Activated naive CD4-positive, alpha-beta T cell treated with anti-CD3 and anti-CD28 coated beads for 36 hours (primary cell): ENCODE measurements around the gene PAQR7. TPM values are rescaled to one million over a fixed set of nuclear protein-coding genes. Genes with fewer than 3 reads are reported as not detected.
A peak's percentile ranks its signal among the peaks of the same experiment; 100 is the strongest.
"Not testable (repeated sequence)": the region's sequence is repeated elsewhere in the genome, so short reads cannot be mapped to it uniquely, and the experiment has no call there.

Experiments
- CTCF ChIA-PET: fragments of 350-600 bp; sonication (Branson Sonifier 250); formaldehyde crosslinking; loops from one replicate; lab custom pipeline; 2021; ENCODE audit warnings: antibody characterized with exemption; lab: Charles Lee
- DNase-seq: peaks from one replicate; pipeline ENCODE4 v3.0.0-alpha.2; 2020
- H3K27ac Mint-ChIP-seq: one replicate; pipeline ENCODE4 v1.8.0; 2021; ENCODE audit warnings: mild to moderate bottlenecking, mixed read lengths
- H3K27me3 Mint-ChIP-seq: one replicate; pipeline ENCODE4 v1.8.0; 2021; ENCODE audit warnings: low read depth, mixed read lengths
- H3K36me3 Mint-ChIP-seq: one replicate; pipeline ENCODE4 v1.8.0; 2021; ENCODE audit warnings: low read depth, mixed read lengths
- H3K4me1 Mint-ChIP-seq: one replicate; pipeline ENCODE4 v1.8.0; 2021; ENCODE audit warnings: low read depth, mixed read lengths
- H3K4me3 Mint-ChIP-seq: one replicate; pipeline ENCODE4 v1.8.0; 2021; ENCODE audit warnings: mild to moderate bottlenecking, moderate library complexity, mixed read lengths
- H3K9me3 Mint-ChIP-seq: one replicate; pipeline ENCODE4 v1.8.0; 2021; ENCODE audit warnings: mixed read lengths
- intact Hi-C: fragments of 100-400 bp; cut with micrococcal nuclease; formaldehyde crosslinking; loops from one replicate; pipeline ENCODE4 v1.15.1; 2023
- total RNA-seq, 2 experiments: library from RNA; stranded (reverse); gene quantifications; one replicate each; pipeline ENCODE4 v1.2.3, GENCODE V29; 2021

Gene PAQR7
- total RNA-seq, 2 experiments from 2014 or later = 2.8 to 3.1 TPM

GRCh38 chr1:25858494-25858893, 17.0 kb downstream of the PAQR7 start:
- no peaks in the 10 kb centered on the region for H3K36me3 Mint-ChIP-seq
- H3K4me3 Mint-ChIP-seq = peak overlapping the region; percentile 92
- CTCF ChIA-PET = interaction anchor here (0.5 kb wide), 1 partner anchor 231 kb away, joined by 3 read pairs; no protein-coding TSS in a partner anchor
- no peak for DNase-seq
- peaks cover 15% of the 10 kb centered on the region for H3K4me1 Mint-ChIP-seq
- no peaks in the 10 kb centered on the region for H3K9me3 Mint-ChIP-seq
- H3K27ac Mint-ChIP-seq = peak overlapping the region; percentile 47
- intact Hi-C loops = loop anchor here (1.0 kb wide), 1 partner anchor 38 kb away; no protein-coding TSS in a partner anchor
- H3K27me3 Mint-ChIP-seq = no peaks in the 10 kb centered on the region

DNA sequence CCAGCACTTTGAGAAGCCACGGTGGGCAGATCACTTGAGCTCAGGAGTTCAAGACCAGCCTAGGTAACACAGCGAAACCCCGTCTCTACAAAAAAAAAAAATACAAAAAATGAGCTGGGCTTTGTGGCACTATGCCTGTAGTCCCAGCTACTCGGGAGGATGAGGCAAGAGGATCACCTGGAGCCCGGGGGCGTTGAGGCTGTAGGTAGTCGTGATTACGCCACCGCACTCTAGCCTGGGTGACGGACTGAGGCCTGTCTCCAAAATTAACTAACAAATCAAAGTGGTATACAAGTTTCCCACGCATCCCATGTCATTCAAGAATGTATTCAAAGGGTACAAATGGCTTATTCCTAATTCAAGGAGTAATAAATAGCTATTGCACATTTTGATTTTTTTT, 18.7 kb downstream of the PAQR7 start:
- DNase-seq = no peak
- H3K36me3 Mint-ChIP-seq = no peaks in the 10 kb centered on the region
- H3K4me3 Mint-ChIP-seq = no peak overlapping the region
- CTCF ChIA-PET = interaction anchor here (0.8 kb wide), 1 partner anchor 37 kb away, joined by 3 read pairs; no protein-coding TSS in a partner anchor
- intact Hi-C loops = no loop called here
- no peak overlapping the region for H3K27ac Mint-ChIP-seq
- H3K27me3 Mint-ChIP-seq = no peaks in the 10 kb centered on the region
- peaks cover 15% of the 10 kb centered on the region for H3K4me1 Mint-ChIP-seq
- H3K9me3 Mint-ChIP-seq = no peaks in the 10 kb centered on the region

GRCh38 chr1:25854554-25854953, 21.0 kb downstream of the PAQR7 start:
- no peaks in the 10 kb centered on the region for H3K27me3 Mint-ChIP-seq
- CTCF ChIA-PET = interaction anchor here (0.6 kb wide), 1 partner anchor 232 kb away, joined by 3 read pairs; no protein-coding TSS in a partner anchor
- H3K4me1 Mint-ChIP-seq = peaks cover 12% of the 10 kb centered on the region
- intact Hi-C loops = no loop called here
- DNase-seq = no peak
- H3K4me3 Mint-ChIP-seq = no peak overlapping the region
- no peak overlapping the region for H3K27ac Mint-ChIP-seq
- H3K9me3 Mint-ChIP-seq = no peaks in the 10 kb centered on the region
- no peaks in the 10 kb centered on the region for H3K36me3 Mint-ChIP-seq

GRCh38 chr1:25848531-25848930, 27.0 kb downstream of the PAQR7 start:
- Mint-ChIP-seq H3K27ac (no peak overlapping the region), H3K9me3 (no peaks in the 10 kb centered on the region), H3K4me3 (no peak overlapping the region), H3K36me3 (no peaks in the 10 kb centered on the region), H3K4me1 (peaks cover 2% of the 10 kb centered on the region), H3K27me3 (no peaks in the 10 kb centered on the region)
- DNase-seq = no peak
- CTCF ChIA-PET = interaction anchor here (0.6 kb wide), 1 partner anchor 90 kb away, joined by 3 read pairs; no protein-coding TSS in a partner anchor
- intact Hi-C loops = no loop called here

DNA sequence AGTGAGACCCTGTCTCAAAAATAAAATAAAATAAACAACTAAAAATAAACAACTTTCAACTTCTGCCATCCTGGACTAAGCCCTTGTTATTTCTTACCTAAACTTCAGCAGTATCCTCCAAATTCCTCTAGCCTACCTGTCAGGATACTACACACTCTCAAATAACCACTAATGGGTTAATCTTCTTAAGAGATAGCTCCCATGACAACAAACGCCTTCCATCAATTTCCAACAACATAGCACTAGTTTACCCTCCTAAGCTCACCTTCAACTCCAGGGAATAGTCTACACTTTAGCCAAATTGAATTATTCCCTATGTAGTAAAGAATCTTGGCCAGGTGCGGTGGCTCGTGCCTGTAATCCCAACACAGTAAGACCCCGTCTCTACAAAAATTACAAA, 27.6 kb downstream of the PAQR7 start:
- CTCF ChIA-PET = interaction anchor here (0.6 kb wide), 1 partner anchor 90 kb away, joined by 3 read pairs; no protein-coding TSS in a partner anchor
- H3K9me3 Mint-ChIP-seq = no peaks in the 10 kb centered on the region
- no peak overlapping the region for H3K4me3 Mint-ChIP-seq
- H3K27me3 Mint-ChIP-seq = no peaks in the 10 kb centered on the region
- intact Hi-C loops = no loop called here
- H3K36me3 Mint-ChIP-seq = no peaks in the 10 kb centered on the region
- H3K4me1 Mint-ChIP-seq = peaks cover 2% of the 10 kb centered on the region
- no peak overlapping the region for H3K27ac Mint-ChIP-seq
- no peak for DNase-seq

DNA sequence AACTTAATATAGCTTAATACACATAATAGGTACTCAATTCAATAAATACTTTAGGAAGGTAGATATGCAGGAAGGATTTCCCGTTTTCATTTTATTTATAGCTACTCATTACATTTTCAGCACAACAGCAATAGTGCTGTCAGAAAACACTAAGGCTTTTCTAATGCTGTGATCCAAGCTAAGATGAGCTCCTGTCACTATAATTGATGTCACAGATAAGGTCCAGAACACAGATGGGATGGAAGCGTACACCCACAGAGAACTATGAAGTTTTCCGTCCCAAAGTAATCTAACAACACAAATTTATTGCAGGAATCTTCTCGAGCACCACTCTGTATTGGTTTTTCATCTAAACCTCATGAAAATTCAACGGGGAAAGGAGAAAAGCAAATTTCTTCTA, 29.8 kb downstream of the PAQR7 start:
- no peaks in the 10 kb centered on the region for H3K27me3 Mint-ChIP-seq
- H3K4me1 Mint-ChIP-seq = peaks cover 2% of the 10 kb centered on the region
- no peak overlapping the region for H3K27ac Mint-ChIP-seq
- intact Hi-C loops = no loop called here
- no peaks in the 10 kb centered on the region for H3K9me3 Mint-ChIP-seq
- H3K36me3 Mint-ChIP-seq = no peaks in the 10 kb centered on the region
- no peak for DNase-seq
- H3K4me3 Mint-ChIP-seq = no peak overlapping the region
- CTCF ChIA-PET = interaction anchor here (1.7 kb wide), 1 partner anchor 29 kb away, joined by 5 read pairs; the partner anchor contains the start of gene PAQR7

DNA sequence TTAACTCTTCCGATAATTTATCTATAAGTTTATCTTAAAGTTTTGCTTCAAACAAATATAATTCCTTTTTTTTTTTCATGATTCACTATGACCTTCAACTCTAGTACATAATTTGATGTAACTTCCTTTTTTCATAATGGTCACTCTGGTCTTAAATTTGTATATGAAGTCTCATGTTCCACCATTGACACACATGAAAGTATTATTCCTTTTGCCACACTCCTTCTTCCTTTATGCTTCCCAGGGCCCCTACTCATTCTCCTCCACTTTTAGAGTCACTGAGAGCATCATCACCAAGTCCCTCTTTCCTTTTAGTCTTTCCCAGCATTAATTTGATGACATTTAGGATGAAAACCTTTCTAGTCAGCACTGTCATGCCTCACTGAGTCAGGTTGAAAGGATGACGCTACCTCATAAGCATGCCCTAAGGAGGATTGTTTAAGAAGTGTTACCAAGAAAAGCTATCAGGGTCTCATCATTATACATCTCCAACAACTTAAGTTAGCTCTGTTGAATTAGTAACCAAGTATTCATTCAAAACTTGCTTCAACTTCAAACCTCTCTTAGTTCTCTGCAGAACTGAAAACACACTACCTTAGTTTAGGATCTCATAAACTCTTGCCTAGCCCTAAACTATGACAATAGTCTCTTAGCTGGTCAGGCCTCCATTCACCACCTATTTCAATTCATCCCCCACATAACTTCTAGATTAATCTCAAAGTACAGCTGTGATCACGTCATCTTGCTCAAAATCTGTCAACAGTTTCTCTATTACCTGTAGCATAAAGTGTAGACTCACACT, 30.8 kb downstream of the PAQR7 start:
- intact Hi-C loops = no loop called here
- H3K27ac Mint-ChIP-seq = no peak overlapping the region
- CTCF ChIA-PET = interaction anchor here (1.0 to 1.7 kb wide), 2 partner anchors 30 to 157 kb away, joined by 5 read pairs; partner anchors contain the start of gene PAQR7
- peaks cover 5% of the 10 kb centered on the region for H3K9me3 Mint-ChIP-seq
- no peaks in the 10 kb centered on the region for H3K27me3 Mint-ChIP-seq
- DNase-seq = no peak
- H3K36me3 Mint-ChIP-seq = peaks cover 3% of the 10 kb centered on the region
- no peak overlapping the region for H3K4me3 Mint-ChIP-seq
- H3K4me1 Mint-ChIP-seq = peaks cover 2% of the 10 kb centered on the region

GRCh38 chr1:25843483-25843882, 32.0 kb downstream of the PAQR7 start:
- H3K9me3 Mint-ChIP-seq = peaks cover 5% of the 10 kb centered on the region
- H3K36me3 Mint-ChIP-seq = peaks cover 4% of the 10 kb centered on the region
- CTCF ChIA-PET = no interaction called here
- no peaks in the 10 kb centered on the region for H3K27me3 Mint-ChIP-seq
- DNase-seq = no peak
- peaks cover 2% of the 10 kb centered on the region for H3K4me1 Mint-ChIP-seq
- no peak overlapping the region for H3K27ac Mint-ChIP-seq
- intact Hi-C loops = no loop called here
- H3K4me3 Mint-ChIP-seq = no peak overlapping the region

DNA sequence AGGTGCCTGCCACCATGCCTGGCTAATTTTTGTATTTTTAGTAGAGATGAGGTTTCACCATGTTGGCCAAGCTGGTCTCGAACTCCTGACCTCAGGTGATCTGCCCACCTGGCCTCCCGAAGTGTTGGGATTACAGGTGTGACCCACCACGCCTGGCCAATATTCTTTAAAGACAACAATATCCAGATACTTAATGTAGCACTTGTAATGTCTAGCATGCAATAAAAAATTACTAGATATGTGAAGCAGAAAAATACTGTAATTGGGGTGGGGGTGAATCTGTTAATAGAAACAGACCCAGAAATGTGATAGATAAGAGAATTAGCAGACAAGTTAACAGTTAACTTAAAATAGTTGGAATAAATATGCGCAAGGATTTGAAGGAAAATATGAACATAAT, 35.7 kb downstream of the PAQR7 start:
- CTCF ChIA-PET = interaction anchor here (0.6 to 0.9 kb wide), 4 partner anchors 8 to 1980 kb away, joined by 3 to 4 read pairs (median 4); no protein-coding TSS in a partner anchor
- not testable (repeated sequence) for H3K4me3 Mint-ChIP-seq, H3K27me3 Mint-ChIP-seq, H3K36me3 Mint-ChIP-seq, H3K4me1 Mint-ChIP-seq, H3K9me3 Mint-ChIP-seq, DNase-seq, H3K27ac Mint-ChIP-seq
- intact Hi-C loops = loop anchor here (5.0 kb wide), 1 partner anchor 57 kb away; no protein-coding TSS in a partner anchor

DNA sequence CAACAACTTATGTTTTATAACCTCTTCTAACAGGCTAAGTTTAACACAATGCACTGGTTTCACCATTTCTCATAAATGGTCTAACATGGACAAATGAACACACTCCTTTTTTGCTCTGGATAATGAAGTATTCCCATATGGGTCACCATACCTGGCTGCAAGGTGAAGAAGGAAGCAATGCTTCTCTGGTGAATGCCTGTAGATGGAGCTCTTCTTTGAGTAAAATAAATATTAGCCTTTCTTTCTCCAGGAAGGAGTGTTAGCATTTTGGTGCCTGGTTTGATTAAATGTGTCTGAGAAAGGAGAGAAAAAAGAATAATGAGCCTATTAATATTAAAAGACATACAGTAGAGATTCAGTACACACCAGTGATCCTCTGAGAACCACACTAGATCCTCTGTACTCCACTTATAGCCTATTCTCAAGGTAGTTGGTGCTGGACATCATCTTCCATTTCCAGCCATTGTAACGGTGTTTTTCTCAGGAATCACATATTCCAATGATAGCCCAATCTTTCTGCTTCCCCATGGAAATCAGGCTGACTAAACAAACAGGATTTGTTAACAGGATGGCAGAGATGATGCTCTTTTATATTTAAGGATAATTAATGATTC, 38.1 kb downstream of the PAQR7 start:
- CTCF ChIA-PET = interaction anchor here (0.6 kb wide), 1 partner anchor 41 kb away, joined by 3 read pairs; no protein-coding TSS in a partner anchor
- H3K36me3 Mint-ChIP-seq = peaks cover 17% of the 10 kb centered on the region
- DNase-seq = no peak
- no peak overlapping the region for H3K4me3 Mint-ChIP-seq
- peaks cover 1% of the 10 kb centered on the region for H3K4me1 Mint-ChIP-seq
- intact Hi-C loops = loop anchor here (2.0 to 5.0 kb wide), 2 partner anchors 60 to 161 kb away; partner anchors contain the start of gene PAFAH2
- H3K27me3 Mint-ChIP-seq = no peaks in the 10 kb centered on the region
- peaks cover 5% of the 10 kb centered on the region for H3K9me3 Mint-ChIP-seq
- no peak overlapping the region for H3K27ac Mint-ChIP-seq

- Mint-ChIP-seq H3K4me3 (no peak overlapping the region), H3K27ac (no peak overlapping the region), H3K4me1 (peaks cover 8% of the 10 kb centered on the region), H3K27me3 (no peaks in the 10 kb centered on the region), H3K36me3 (peaks cover 19% of the 10 kb centered on the region), H3K9me3 (peaks cover 5% of the 10 kb centered on the region)
- DNase-seq = no peak
- CTCF ChIA-PET = interaction anchor here (0.6 kb wide), 1 partner anchor 42 kb away, joined by 3 read pairs; no protein-coding TSS in a partner anchor
- intact Hi-C loops = loop anchor here (2.0 to 5.0 kb wide), 2 partner anchors 61 to 162 kb away; partner anchors contain the start of gene PAFAH2
Observed at GRCh38 chr1:25836695-25837094, 38.8 kb downstream of the PAQR7 start.

- peaks cover 13% of the 10 kb centered on the region for H3K4me1 Mint-ChIP-seq
Observed at GRCh38 chr1:25834894-25835293, 40.6 kb downstream of the PAQR7 start.

More at GRCh38 chr1:25834894-25835293, 40.6 kb downstream of the PAQR7 start:
- Mint-ChIP-seq H3K9me3 (peaks cover under 1% of the 10 kb centered on the region), H3K36me3 (peaks cover 20% of the 10 kb centered on the region), H3K27me3 (no peaks in the 10 kb centered on the region), H3K27ac (no peak overlapping the region), H3K4me3 (no peak overlapping the region)
- DNase-seq = no peak
- intact Hi-C loops = loop anchor here (5.0 kb wide), 1 partner anchor 62 kb away; no protein-coding TSS in a partner anchor
- CTCF ChIA-PET = no interaction called here
